Neural cell (in vitro differentiated cells): ENCODE results near the gene LRCOL1.

Experiments
- CTCF ChIP-seq: fragments of 450-650 bp; IDR thresholded peaks from 2 replicates; pipeline ENCODE4 v1.5.1; 2014; ENCODE audit warnings: antibody characterized with exemption, mild to moderate bottlenecking, moderate library complexity; ENCODE audit not compliant: poor library complexity, severe bottlenecking
- EP300 ChIP-seq: fragments of 450-650 bp; conservative IDR thresholded peaks from 2 replicates; pipeline ENCODE4 v1.6.1; 2014; ENCODE audit warnings: antibody characterized with exemption, mild to moderate bottlenecking, moderate library complexity; ENCODE audit not compliant: poor library complexity, severe bottlenecking
- EZH2 ChIP-seq: fragments of 200-600, 300-800 bp; shearing (Covaris generic), sonication (generic); IDR thresholded peaks from 2 replicates; pipeline ENCODE4 v1.6.1; 2014; ENCODE audit warnings: antibody characterized with exemption, low read length, borderline replicate concordance, mild to moderate bottlenecking; ENCODE audit not compliant: insufficient read depth, poor library complexity, severe bottlenecking
- POLR2AphosphoS5 ChIP-seq: IDR thresholded peaks from 2 replicates; pipeline ENCODE4 v1.6.1; 2012
- RAD21 ChIP-seq: fragments of 450-650 bp; conservative IDR thresholded peaks from 2 replicates; pipeline ENCODE4 v1.6.1; 2014; ENCODE audit warnings: antibody characterized with exemption, mild to moderate bottlenecking, moderate library complexity
- SMC3 ChIP-seq: fragments of 450-650 bp; conservative IDR thresholded peaks from 2 replicates; pipeline ENCODE4 v1.6.1; 2014; ENCODE audit warnings: antibody characterized with exemption, mild to moderate bottlenecking, moderate library complexity; ENCODE audit not compliant: poor library complexity
- TAF1 ChIP-seq: IDR thresholded peaks from 2 replicates; pipeline ENCODE4 v1.6.1; 2012; ENCODE audit warnings: low read depth
- TF ChIP-seq, protein P1 (sequence below): IDR thresholded peaks from 2 replicates; pipeline ENCODE4 v1.6.1; 2012; ENCODE audit warnings: borderline replicate concordance

- no peak for TF ChIP-seq TAF1
- no peak for TF ChIP-seq EZH2
- TF ChIP-seq EP300: no peak
- no peak for TF ChIP-seq CTCF
- TF ChIP-seq RAD21: no peak
- no peak for TF ChIP-seq POLR2AphosphoS5
- no peak for TF ChIP-seq SMC3
- TF ChIP-seq, protein P1, sequence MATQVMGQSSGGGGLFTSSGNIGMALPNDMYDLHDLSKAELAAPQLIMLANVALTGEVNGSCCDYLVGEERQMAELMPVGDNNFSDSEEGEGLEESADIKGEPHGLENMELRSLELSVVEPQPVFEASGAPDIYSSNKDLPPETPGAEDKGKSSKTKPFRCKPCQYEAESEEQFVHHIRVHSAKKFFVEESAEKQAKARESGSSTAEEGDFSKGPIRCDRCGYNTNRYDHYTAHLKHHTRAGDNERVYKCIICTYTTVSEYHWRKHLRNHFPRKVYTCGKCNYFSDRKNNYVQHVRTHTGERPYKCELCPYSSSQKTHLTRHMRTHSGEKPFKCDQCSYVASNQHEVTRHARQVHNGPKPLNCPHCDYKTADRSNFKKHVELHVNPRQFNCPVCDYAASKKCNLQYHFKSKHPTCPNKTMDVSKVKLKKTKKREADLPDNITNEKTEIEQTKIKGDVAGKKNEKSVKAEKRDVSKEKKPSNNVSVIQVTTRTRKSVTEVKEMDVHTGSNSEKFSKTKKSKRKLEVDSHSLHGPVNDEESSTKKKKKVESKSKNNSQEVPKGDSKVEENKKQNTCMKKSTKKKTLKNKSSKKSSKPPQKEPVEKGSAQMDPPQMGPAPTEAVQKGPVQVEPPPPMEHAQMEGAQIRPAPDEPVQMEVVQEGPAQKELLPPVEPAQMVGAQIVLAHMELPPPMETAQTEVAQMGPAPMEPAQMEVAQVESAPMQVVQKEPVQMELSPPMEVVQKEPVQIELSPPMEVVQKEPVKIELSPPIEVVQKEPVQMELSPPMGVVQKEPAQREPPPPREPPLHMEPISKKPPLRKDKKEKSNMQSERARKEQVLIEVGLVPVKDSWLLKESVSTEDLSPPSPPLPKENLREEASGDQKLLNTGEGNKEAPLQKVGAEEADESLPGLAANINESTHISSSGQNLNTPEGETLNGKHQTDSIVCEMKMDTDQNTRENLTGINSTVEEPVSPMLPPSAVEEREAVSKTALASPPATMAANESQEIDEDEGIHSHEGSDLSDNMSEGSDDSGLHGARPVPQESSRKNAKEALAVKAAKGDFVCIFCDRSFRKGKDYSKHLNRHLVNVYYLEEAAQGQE: no peak
Observed at GRCh38 chr12:132623072-132623869, 12.9 kb upstream of the LRCOL1 start.
